ENCODE data around the gene SLC7A10.
"Not testable (repeated sequence)": the region's sequence is repeated elsewhere in the genome, so short reads cannot be mapped to it uniquely, and the experiment has no call there.

The SLC7A10 gene

GRCh38 chr19:33236696-33237390 lies 11.2 kb upstream of the SLC7A10 start:
- DNase-seq (ENCODE audit: low spot score): no peak

- DNase-seq (ENCODE audit: low spot score): no peak
These were observed 10.3 kb upstream of the SLC7A10 start for GRCh38 chr19:33235996-33236350.

GRCh38 chr19:33235269-33235995 lies 9.8 kb upstream of the SLC7A10 start:
- peak; percentile 64 for DNase-seq (ENCODE audit: low spot score)

- DNase-seq (ENCODE audit: low spot score): no peak
These were observed 9.1 kb upstream of the SLC7A10 start for GRCh38 chr19:33234736-33235135.

GRCh38 chr19:33234092-33234491 lies 8.4 kb upstream of the SLC7A10 start:
- no peak for DNase-seq (ENCODE audit: low spot score)

GRCh38 chr19:33233056-33233873 lies 7.6 kb upstream of the SLC7A10 start:
- no peak for DNase-seq (ENCODE audit: low spot score)

- no peak for DNase-seq (ENCODE audit: low spot score)
These were observed 7.0 kb upstream of the SLC7A10 start for GRCh38 chr19:33232656-33233055.

GRCh38 chr19:33231511-33231910 lies 5.9 kb upstream of the SLC7A10 start:
- no peak for DNase-seq (ENCODE audit: low spot score)

GRCh38 chr19:33229962-33230361 lies 4.3 kb upstream of the SLC7A10 start:
- no peak for DNase-seq (ENCODE audit: low spot score)

GRCh38 chr19:33227870-33228599 lies 2.4 kb upstream of the SLC7A10 start:
- no peak for DNase-seq (ENCODE audit: low spot score)

- no peak for DNase-seq (ENCODE audit: low spot score)
These were observed 1.6 kb upstream of the SLC7A10 start for GRCh38 chr19:33227242-33227650.

- no peak for DNase-seq (ENCODE audit: low spot score)
These were observed 1.0 kb upstream of the SLC7A10 start for GRCh38 chr19:33226550-33227241.

- no peak for DNase-seq (ENCODE audit: low spot score)
These were observed 774 bp downstream of the SLC7A10 start for GRCh38 chr19:33224694-33225457.

- DNase-seq (ENCODE audit: low spot score): not testable (repeated sequence)
These were observed 3.4 kb downstream of the SLC7A10 start for GRCh38 chr19:33222255-33222654.

GRCh38 chr19:33221638-33222037 lies 4.0 kb downstream of the SLC7A10 start:
- DNase-seq (ENCODE audit: low spot score): no peak

- DNase-seq (ENCODE audit: low spot score): no peak
These were observed 4.9 kb downstream of the SLC7A10 start for GRCh38 chr19:33220735-33221134.

GRCh38 chr19:33220115-33220514 lies 5.5 kb downstream of the SLC7A10 start:
- DNase-seq (ENCODE audit: low spot score): no peak

GRCh38 chr19:33219261-33219815 lies 6.3 kb downstream of the SLC7A10 start:
- DNase-seq (ENCODE audit: low spot score): no peak

GRCh38 chr19:33217881-33218280 lies 7.8 kb downstream of the SLC7A10 start:
- DNase-seq (ENCODE audit: low spot score): no peak

- DNase-seq (ENCODE audit: low spot score): no peak
These were observed 9.3 kb downstream of the SLC7A10 start for GRCh38 chr19:33216198-33216830.

All from CD4-positive, alpha-beta T cell treated with Interleukin-6 at 100 ng/mL for 8 hours (primary cell).